Smooth muscle cell (in vitro differentiated cells): ENCODE results near the gene METTL27. TPM values are rescaled to one million over a fixed set of nuclear protein-coding genes. Genes with fewer than 3 reads are reported as not detected.

Source experiments
- DNase-seq: peaks from one replicate; lab custom pipeline; 2025; ENCODE audit not compliant: unreplicated experiment; lab: John Stamatoyannopoulos, UW
- H2AFZ ChIP-seq: fragments of 200-600 bp; sonication (generic); 2 replicates; pipeline ENCODE4 v1.6.0; 2016; ENCODE audit warnings: antibody characterized with exemption, low read depth, mild to moderate bottlenecking
- H3F3A ChIP-seq: fragments of 200-600 bp; sonication (generic); 2 replicates; pipeline ENCODE4 v1.6.0; 2017; ENCODE audit warnings: antibody characterized with exemption, low read depth
- H3K27ac ChIP-seq: fragments of 200-600 bp; sonication (generic); 2 replicates; pipeline ENCODE4 v1.5.1; 2016; ENCODE audit warnings: low read depth, mild to moderate bottlenecking
- H3K27me3 ChIP-seq: fragments of 200-600 bp; sonication (generic); 2 replicates; pipeline ENCODE4 v1.6.1; 2016; ENCODE audit warnings: low read depth, mild to moderate bottlenecking
- H3K36me3 ChIP-seq: fragments of 200-600 bp; sonication (generic); 2 replicates; pipeline ENCODE4 v1.5.1; 2016; ENCODE audit warnings: low read depth
- H3K4me1 ChIP-seq: fragments of 200-600 bp; sonication (generic); 2 replicates; pipeline ENCODE4 v1.5.1; 2016; ENCODE audit warnings: low read depth
- H3K4me2 ChIP-seq: fragments of 200-600 bp; sonication (generic); 2 replicates; pipeline ENCODE4 v1.6.0; 2016; ENCODE audit warnings: mild to moderate bottlenecking
- H3K4me3 ChIP-seq: fragments of 200-600 bp; sonication (generic); 2 replicates; pipeline ENCODE4 v1.5.1; 2016; ENCODE audit warnings: mild to moderate bottlenecking
- H3K79me2 ChIP-seq: fragments of 200-600 bp; sonication (generic); 2 replicates; pipeline ENCODE4 v1.6.0; 2016; ENCODE audit warnings: low read depth, mild to moderate bottlenecking
- H3K9ac ChIP-seq: fragments of 200-600 bp; sonication (generic); 2 replicates; pipeline ENCODE4 v1.6.0; 2016; ENCODE audit warnings: low read depth
- H3K9me3 ChIP-seq: fragments of 200-600 bp; sonication (generic); replicated peaks from 2 replicates; pipeline ENCODE4 v1.5.1; 2016; ENCODE audit warnings: low read depth
- H4K20me1 ChIP-seq: fragments of 200-600 bp; sonication (generic); 2 replicates; pipeline ENCODE4 v1.6.0; 2016; ENCODE audit warnings: low read depth
- WGBS: methylation state at CpG from one replicate; pipeline ENCODE4 v1.1.7; 2016; ENCODE audit warnings: low lambda C conversion rate; 5-methylcytosine and 5-hydroxymethylcytosine counted together
- polyA plus RNA-seq: library from polyadenylated mRNA; unstranded; fragments of >200 nt; fragmentation: Nextera tagmentation; extraction: Ambion mirVana; gene quantifications from 2 replicates; pipeline ENCODE4 v1.2.1, GENCODE V29; 2016
- total RNA-seq: library from RNA; depleted of rRNA; stranded (reverse); fragments of >200 nt; gene quantifications from 2 replicates; pipeline ENCODE4 v1.2.3, GENCODE V29; 2014
- TF ChIP-seq, protein P1 (sequence below): fragments of 200-600 bp; sonication (generic); IDR thresholded peaks from 2 replicates; pipeline ENCODE4 v1.5.1; 2017; ENCODE audit warnings: borderline replicate concordance, mild to moderate bottlenecking, antibody characterized with exemption; ENCODE audit not compliant: insufficient read depth, poor library complexity, severe bottlenecking

Gene METTL27
- total and polyA plus RNA-seq, 2 experiments from 2014 or later: 0.54 to 4.1 TPM

DNA sequence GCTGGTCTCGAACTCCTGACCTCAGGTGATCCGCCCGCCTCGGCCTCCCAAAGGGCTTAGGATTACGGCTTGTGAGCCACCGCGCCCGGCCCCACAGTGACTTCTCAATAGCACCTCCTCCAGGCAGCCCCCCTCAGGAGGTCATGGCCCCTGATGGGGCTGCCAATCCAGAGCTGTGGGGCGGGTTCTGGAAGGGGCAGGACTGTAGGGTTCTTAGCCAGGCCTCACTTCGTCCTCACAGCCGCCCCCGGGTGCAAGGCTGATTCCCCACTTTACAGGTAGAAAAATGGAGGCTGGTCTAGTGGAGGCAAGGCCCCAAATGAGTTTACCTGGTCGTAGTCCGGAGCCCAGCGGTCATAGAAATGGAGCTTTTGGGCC is 638 bp downstream of the METTL27 start:
- H3K4me3 ChIP-seq: peak overlapping the region; percentile 58
- H3K27me3 ChIP-seq: no peaks in the 10 kb centered on the region
- no peak overlapping the region for H2AFZ ChIP-seq
- WGBS: 65% methylated on average over 15 of the region's 15 CpGs
- H3K36me3 ChIP-seq: no peaks in the 10 kb centered on the region
- no peaks in the 10 kb centered on the region for H3K9me3 ChIP-seq
- no peak overlapping the region for H3K27ac ChIP-seq
- no peaks in the 10 kb centered on the region for H4K20me1 ChIP-seq
- no peak for DNase-seq
- peaks cover 4% of the 10 kb centered on the region for H3K4me1 ChIP-seq
- H3K4me2 ChIP-seq: peak overlapping the region; percentile 85
- peak overlapping the region; percentile 47 for H3K9ac ChIP-seq
- H3K79me2 ChIP-seq: no peaks in the 10 kb centered on the region
- peaks cover 16% of the 10 kb centered on the region for H3F3A ChIP-seq
- TF ChIP-seq, protein P1, sequence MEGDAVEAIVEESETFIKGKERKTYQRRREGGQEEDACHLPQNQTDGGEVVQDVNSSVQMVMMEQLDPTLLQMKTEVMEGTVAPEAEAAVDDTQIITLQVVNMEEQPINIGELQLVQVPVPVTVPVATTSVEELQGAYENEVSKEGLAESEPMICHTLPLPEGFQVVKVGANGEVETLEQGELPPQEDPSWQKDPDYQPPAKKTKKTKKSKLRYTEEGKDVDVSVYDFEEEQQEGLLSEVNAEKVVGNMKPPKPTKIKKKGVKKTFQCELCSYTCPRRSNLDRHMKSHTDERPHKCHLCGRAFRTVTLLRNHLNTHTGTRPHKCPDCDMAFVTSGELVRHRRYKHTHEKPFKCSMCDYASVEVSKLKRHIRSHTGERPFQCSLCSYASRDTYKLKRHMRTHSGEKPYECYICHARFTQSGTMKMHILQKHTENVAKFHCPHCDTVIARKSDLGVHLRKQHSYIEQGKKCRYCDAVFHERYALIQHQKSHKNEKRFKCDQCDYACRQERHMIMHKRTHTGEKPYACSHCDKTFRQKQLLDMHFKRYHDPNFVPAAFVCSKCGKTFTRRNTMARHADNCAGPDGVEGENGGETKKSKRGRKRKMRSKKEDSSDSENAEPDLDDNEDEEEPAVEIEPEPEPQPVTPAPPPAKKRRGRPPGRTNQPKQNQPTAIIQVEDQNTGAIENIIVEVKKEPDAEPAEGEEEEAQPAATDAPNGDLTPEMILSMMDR: no peak

DNA sequence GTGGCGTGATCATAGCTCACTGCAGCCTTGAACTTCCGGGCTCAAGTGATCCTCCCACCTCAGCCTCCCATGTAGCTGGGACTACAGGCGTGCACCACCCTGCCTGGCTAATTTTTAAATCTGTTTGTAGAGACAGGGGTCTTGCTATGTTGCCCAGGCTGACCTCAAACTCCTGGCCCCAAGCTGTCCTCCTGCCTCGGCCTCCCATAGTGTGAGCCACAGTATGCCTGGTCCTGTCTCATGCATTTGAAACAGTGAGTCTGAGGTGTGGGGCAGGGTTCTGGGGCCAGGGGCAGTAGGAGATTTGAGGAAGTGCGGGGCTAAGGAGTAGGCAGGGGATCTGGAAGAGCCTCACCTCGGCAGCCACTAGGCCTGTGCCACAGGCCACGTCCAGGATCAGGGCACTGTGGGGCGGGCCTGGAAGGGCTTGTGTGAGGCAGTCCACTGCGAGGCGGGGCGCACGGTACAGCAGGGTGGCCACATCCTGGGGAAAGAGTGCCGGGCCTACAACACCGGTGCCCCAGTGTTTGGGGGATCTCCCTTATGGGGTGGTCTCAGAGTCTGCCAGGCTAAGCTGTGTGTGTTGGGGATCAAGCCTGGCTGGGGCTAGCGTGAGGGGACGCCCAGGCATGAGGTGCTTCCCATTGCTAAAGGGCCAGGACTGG is 1.5 kb downstream of the METTL27 start:
- H3K4me1 ChIP-seq: peaks cover 4% of the 10 kb centered on the region
- H3K9me3 ChIP-seq: no peaks in the 10 kb centered on the region
- no peak overlapping the region for H2AFZ ChIP-seq
- H4K20me1 ChIP-seq: no peaks in the 10 kb centered on the region
- no peak overlapping the region for H3K9ac ChIP-seq
- H3F3A ChIP-seq: peaks cover 16% of the 10 kb centered on the region
- no peak for DNase-seq
- H3K4me2 ChIP-seq: no peak overlapping the region
- H3K4me3 ChIP-seq: no peak overlapping the region
- H3K27ac ChIP-seq: no peak overlapping the region
- no peaks in the 10 kb centered on the region for H3K27me3 ChIP-seq
- H3K36me3 ChIP-seq: no peaks in the 10 kb centered on the region
- TF ChIP-seq, protein P1: no peak
- H3K79me2 ChIP-seq: no peaks in the 10 kb centered on the region
- WGBS: over 99% methylated on average over 16 of the region's 16 CpGs

- WGBS: 90% methylated on average over 22 of the region's 22 CpGs
- H3K79me2 ChIP-seq: no peaks in the 10 kb centered on the region
- TF ChIP-seq, protein P1: no peak
- H3K4me1 ChIP-seq: peaks cover 4% of the 10 kb centered on the region
- no peak overlapping the region for H3K4me3 ChIP-seq
- H3K27me3 ChIP-seq: no peaks in the 10 kb centered on the region
- no peak overlapping the region for H3K4me2 ChIP-seq
- peaks cover 13% of the 10 kb centered on the region for H3F3A ChIP-seq
- no peak overlapping the region for H3K27ac ChIP-seq
- H3K36me3 ChIP-seq: no peaks in the 10 kb centered on the region
- no peak overlapping the region for H3K9ac ChIP-seq
- no peaks in the 10 kb centered on the region for H3K9me3 ChIP-seq
- H2AFZ ChIP-seq: no peak overlapping the region
- no peak for DNase-seq
- H4K20me1 ChIP-seq: no peaks in the 10 kb centered on the region
Measured at GRCh38 chr7:73839743-73840714, 2.3 kb downstream of the METTL27 start.
